NCI-H146 treated with DMSO at 0.1 percent for 48 hours (cell line): ENCODE results near the gene DBN1.

Source experiments
- DNase-seq: peaks from one replicate; lab custom pipeline; 2025; ENCODE audit not compliant: unreplicated experiment; lab: John Stamatoyannopoulos, UW

The DBN1 gene

DNA sequence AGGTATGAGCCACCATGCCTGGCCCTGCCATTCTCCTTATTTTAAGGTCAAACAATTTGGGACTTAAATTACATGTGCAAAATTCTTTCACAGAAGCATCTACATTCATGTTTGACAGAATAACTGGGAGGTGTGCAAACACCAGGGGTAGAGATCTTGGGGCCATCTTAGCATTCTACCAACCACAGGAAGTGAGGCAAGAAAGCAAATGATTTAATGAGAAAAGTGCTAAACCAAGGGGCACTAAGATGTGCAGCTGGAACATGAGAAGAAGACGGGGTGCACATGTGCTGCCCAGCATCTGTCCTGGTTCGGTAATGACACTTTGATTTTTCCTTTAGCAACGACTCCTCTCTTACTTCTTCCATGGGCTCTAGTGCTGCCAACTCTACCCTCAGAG is 62.9 kb downstream of the DBN1 start:
- DNase-seq: no peak

DNA sequence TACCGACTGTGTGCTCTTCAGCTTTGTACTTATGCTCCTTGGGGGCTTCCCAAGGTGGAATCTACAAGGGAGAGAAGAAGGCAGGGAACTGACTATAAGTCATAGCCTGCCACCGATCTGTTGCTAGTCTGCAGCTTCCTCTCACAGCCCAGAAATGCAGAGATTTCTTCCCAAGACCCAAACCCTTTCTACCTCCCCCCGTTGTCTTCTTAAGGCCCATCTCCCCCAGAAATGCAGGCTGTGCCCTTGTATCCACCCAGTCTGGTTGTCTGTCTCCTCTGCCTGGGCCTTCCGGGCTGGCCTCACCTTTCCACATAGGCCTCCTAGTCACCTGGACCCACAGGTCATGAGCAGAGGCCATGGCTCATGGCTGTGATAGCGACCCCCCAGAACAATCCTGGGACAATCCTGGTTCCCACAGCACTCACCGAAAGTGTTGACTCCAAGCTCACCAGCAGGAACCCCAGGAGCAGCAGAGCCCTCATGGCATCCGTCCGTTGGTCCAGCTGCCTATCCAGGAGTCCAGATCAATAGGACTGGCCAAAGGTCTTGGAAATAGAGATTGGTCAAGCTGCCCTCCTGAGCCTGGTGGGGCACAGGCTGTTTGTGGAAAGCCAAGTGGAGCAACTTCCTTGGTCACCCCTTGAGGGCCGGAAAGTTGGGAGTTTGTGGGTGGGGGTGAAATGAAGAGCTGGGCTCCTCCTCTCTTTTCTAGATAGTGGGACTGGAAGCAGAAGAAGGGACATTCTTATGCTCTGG is 64.2 kb downstream of the DBN1 start, which contains the start of gene F12:
Gene F12, minus strand, starts transcription at position 522 of the 759 bp plus-strand sequence. Its CDS starts 37 bp downstream, at position 485.
- no peak for DNase-seq
